RKO (cell line): Measurements from ENCODE around the gene DGAT2.
A peak's percentile ranks its signal among the peaks of the same experiment; 100 is the strongest.
"Not testable (repeated sequence)": the region's sequence is repeated elsewhere in the genome, so short reads cannot be mapped to it uniquely, and the experiment has no call there.

Experiments used
- DNase-seq: peaks from one replicate; pipeline ENCODE4 v3.0.0-alpha.2; 2016; ENCODE audit warnings: low spot score

DGAT2 gene, protein sequence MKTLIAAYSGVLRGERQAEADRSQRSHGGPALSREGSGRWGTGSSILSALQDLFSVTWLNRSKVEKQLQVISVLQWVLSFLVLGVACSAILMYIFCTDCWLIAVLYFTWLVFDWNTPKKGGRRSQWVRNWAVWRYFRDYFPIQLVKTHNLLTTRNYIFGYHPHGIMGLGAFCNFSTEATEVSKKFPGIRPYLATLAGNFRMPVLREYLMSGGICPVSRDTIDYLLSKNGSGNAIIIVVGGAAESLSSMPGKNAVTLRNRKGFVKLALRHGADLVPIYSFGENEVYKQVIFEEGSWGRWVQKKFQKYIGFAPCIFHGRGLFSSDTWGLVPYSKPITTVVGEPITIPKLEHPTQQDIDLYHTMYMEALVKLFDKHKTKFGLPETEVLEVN

DNA sequence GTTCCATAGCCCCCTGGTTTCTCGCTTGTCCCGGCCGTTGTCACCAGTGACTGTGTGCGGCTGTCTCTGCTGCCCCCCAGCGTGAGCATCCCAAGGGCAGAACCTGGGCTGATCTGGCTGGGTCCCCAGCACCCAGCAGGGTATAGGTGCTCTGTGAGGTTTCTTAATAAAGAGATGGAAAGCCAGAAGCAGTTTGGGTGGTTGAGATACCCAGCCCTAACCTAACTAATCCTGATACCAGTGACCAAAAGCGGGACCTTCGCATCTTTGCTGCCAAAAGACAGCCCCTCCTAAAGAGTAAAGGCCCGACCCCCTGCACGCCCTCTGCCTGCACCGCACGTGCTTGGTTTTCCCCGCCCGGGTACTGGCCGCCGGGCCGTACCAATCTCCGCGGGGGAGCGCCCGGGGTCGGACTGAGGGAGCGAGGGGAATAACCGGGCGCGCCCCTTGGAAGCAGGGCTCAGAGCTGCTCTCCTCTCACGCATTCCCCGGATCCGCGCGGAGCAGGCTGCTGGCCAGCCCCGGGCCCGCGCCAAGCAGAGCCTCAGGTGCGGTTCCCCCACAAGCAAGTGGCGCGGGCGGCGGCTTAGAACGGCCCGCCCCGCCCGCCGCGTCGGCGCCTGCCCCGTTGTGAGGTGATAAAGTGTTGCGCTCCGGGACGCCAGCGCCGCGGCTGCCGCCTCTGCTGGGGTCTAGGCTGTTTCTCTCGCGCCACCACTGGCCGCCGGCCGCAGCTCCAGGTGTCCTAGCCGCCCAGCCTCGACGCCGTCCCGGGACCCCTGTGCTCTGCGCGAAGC is at the start of gene DGAT2:
Gene DGAT2, plus strand, starts transcription at position 667 of the 797 bp plus-strand sequence. CDS start 214 bp downstream, outside the sequence.
- peak; percentile 83 for DNase-seq

DNA sequence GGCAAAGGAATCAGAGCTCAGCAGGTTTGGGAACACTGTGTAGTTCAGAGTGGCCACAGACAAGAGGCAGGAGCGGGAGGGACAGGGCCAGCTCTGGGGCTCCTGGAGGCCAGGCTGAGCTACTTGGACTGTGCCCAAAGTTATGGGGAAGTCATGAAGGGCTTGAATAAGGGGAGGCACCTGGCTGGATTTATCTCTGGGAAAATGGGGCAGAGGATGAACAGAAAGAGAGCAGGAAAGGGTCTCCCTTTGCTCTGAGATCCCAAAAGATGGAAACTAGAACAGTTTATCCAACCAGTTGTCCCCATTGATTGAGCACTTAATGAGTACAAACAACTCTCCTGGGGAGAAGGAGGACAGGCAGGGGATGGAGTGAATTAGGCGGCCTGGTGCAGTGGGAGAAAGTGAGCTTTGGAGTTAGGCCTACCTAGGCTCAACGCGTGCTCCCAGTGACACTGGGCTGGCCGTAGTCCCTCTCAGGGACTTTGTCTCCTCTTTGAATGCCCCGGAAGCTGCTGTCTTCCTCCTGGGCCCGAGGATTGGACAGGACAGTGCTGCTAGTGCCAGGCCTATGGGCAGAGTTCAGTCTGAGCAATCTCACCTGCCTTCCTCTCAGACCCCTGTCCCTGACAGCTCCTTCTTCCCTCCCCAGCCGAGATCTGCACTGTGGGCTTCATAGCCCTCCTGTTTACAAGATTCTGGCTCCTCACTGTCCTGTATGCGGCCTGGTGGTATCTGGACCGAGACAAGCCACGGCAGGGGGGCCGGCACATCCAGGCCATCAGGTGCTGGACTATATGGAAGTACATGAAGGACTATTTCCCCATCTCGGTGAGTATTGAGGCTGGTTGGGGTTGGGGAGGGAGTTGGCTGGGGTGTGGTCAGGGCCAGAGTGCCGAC is 49.0 kb upstream of the DGAT2 start:
- DNase-seq = no peak

DNA sequence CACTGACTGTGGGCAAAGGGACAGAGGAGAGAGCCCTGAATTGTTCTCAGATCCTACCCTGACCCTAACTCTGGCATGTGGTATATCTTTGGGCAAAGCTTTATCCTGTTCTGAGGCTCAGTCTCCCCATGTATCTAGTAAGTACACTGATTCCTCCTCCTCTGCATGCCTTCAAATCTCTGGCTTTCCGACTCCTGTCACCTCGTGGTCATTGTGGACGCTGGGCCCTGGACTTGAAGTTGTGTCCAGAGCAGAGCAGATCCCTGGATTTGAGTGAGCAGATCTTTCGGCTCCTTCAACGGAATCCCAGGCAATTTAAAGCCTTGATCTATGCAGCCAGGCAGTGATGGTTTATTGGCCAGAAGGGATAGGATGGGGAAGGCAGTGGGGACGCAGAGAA is 47.9 kb upstream of the DGAT2 start:
- no peak for DNase-seq

DNA sequence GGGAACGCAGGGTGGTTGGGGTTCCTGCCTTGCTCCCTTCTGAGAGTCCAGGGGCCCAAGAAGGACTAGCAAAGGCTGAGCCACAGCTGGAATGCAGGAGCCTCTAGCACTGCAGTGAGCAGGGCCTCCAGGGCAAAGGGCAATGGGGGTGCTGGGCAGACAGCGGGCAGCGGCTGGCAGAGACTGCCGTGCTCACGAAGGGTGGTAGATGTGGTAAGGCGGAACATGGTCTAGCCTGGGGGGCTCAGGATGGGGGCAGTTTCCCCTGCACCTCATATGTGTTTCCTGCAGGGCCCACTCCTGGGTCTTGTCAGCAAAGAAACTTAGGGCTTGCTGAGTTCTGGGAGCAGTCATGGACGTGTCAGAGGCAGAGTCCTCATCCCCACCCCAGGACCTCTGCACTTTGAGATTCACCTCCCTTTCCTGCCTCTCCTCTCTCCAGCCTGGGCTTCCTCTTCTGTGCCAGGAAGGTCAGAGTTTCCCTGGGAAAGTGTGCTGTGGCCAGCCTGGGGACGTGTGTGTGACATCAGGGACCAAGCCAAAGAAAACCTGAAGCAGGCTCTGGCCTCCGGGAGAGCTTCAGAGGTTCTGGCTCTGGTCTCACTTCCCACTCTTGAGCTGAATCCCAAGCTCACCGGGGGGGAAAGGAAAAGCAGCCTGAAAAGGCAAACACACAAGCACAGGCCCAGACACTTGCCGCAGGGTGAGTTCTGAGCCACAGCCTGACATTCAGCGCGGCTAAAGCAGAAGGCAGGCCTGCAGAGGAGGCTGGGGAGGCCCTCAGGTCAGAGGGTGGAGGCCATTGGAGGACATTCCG is 46.5 kb upstream of the DGAT2 start:
- no peak for DNase-seq

DNA sequence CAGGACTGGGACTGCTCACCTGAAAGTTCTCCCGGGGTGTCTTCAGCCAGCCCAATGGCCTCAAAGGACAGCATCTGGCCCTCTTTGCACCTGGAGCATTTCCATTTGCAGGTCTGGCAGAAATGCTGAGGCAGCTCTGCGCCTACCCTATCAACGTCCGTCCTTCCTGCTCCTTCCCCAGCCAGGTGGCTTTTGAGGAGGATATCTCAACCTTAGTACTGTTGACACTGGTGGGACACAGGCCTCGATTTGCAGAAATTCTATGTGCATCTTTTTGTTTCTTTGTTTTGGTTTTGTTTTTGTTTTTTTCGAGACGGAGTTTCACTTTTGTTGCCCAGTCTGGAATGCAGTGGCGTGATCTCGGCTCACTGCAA is 45.9 kb upstream of the DGAT2 start:
- no peak for DNase-seq

DNA sequence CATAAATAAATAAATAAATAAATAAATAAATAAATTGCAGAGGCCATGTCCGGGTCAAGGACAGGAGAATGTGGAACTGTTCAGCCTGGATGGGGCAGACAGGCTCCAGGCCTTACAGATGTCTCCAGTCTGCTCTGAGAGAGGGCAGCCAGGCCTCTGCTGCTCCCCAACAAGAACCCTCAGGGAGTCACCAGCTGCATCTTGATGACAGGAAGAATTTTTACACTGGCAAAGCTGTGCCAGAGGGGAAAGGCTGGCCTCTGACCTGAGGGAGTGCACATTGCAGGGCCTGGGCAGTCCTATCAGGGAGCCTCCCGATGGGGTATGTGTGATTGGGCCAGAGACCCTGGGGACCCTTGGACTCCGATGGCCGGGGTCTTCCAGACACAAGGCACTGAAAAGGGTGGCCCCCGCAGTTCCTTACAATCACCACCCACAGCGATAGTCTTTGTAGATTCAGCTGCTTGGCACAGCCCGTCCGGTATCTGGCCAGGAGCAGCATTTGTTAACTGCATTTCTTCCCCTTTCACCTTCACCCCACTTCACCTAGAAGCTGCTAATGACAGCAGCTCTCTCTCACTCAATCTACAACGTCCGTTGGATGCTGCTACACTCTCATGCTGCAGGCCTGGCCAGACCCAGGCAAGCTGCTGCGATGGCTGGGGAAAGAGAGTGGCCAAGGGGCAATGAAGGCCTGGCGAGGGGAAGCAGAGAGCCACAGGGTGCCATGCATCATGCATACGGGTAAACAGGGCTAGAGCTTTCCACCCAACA is 42.8 kb upstream of the DGAT2 start:
- no peak for DNase-seq

DNA sequence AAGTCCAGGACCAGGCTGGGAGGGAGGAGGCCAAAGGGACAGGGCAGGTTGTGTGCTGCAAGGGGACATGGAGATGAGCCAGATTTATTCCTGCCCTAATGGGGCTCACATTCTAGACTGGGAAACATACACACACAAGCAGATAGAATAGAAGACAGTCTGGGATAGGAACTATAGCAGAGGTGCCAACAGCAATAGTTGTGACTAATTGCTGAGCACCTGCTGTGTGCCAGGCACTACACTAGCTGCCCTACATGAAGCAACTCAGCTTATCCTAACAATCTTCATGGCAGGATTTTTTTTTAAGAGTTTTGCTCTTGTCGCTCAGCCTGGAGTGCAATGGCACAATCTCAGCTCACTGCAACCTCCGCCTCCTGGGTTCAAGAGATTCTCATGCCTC is 39.6 kb upstream of the DGAT2 start:
- no peak for DNase-seq

DNA sequence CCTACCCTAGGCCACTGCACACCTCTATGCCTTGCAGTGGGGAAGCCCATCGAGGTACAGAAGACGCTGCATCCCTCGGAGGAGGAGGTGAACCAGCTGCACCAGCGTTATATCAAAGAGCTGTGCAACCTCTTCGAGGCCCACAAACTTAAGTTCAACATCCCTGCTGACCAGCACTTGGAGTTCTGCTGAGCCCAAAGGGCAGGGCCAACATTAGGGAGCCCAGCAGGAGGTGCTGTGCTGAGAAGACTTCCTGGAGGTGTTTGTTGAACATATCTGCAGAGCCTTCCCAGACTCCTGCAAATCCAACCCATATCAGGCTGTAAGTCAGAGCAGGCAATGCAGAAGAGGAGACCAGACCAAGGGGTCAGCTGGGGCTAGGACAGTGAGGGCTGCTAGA is 37.5 kb upstream of the DGAT2 start:
- no peak for DNase-seq

DNA sequence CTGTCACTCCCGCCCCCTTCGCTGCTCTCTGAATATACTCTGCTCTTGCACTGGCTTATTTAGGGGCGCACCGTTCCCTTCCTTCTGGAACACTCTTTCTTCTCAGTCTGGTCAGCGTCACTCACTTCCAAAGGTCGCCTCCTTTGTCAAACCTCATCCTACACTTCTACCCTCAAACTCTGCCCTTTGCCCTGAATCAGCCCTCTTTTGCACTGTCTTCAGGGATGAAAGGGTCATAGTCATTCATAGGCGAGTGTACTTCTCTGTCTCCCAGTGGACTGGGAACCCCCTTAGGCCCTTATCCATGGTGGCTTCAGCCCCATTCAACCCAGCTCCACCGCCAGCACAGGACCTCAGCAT is 35.5 kb upstream of the DGAT2 start:
- no peak for DNase-seq

DNA sequence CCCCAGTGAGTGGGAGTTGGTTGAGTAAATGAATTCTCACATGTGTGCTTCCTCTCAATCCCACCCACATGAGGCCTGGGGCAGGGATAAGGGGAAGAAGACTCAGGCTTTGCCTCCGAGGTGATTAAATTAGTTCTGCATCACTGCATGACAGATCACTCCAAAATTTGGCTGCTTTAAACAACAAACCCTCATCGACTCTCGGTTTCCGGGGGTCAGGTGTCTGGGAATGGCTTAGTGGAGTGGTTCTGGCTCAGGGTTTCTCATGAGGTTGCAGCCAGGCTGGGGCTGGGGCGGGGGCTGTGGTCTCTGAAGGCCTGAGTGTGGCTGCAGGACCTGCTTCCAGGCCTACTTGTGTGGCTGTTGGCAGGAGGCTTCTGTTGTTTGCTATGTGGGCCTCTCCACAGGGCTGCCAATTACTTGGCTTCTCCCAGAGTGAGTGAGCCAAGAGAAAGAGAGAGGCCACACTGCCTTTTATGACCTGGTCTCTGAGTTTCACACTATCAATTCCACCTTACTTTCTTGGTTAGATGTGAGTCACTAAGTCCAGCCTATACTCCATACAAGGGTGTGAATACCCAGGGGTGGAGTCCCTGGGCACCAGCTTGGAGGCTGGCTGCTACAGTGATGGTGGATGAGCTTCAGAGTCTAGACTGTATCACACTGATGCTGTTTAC is 35.0 kb upstream of the DGAT2 start:
- no peak for DNase-seq

DNA sequence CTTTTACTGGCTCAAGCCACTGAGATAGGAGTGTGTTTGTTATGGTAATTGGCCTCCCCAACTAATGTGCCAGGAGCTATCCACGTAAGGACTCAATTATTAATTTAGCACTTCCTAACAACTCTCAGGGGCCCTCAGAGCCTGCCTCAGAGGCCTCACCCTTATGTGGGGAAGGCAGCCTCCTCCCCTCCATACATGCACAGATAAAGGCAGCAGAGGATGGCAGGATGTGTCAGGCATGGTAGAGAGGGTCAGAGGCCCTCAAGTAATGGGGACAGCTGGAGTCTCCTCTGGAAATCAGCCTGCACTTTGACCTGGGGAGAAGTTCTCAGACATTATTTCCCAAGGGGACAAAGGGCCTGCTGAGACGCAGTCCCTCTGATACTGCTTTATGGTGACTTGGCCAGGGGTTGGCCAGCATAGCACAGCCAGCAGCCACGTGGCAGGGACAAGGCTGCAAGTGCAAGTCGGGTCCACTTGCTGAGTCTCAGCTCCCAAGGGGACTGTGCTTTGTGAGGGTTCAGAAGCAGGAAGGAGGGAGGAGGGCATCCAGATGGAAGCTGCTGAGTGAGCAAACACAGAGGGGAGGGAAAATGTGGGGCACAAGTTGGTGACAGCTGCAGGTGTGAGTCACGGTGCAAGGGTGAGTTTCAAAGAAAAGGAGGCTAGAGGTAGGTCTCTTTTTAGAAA is 33.9 kb upstream of the DGAT2 start:
- peak; percentile 31 for DNase-seq

DNA sequence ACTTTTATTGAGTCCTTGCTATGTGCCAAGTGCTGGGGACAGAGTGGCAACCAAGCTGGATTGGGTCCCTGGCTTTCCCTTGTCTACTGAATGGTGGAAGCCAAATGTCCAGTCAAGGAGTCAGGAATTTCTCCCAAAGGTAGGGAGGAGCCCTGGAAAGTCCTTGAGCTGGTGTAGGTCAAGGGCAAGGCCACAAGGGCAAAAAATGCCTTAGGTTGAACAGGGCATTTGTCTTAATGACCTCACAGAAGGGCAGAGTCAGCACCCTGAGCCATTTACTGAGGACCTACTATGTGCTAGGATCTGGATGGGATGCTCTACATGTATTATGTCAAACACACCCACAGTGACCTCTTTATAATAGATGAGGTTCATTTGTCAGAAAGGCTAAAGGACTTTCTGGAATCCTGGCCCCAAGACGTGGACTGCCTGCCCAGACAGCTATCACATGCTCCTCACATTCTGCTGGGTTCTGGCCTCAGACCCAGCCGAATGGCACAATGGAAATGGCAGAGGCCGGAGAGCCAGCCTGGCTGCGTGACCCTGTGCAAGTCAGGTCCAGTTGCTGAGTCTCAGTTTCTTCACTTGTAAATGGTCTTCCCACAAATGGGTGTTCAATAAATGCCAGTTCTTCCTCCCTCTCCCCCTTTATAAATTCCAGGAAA is 33.3 kb upstream of the DGAT2 start:
- no peak for DNase-seq

DNA sequence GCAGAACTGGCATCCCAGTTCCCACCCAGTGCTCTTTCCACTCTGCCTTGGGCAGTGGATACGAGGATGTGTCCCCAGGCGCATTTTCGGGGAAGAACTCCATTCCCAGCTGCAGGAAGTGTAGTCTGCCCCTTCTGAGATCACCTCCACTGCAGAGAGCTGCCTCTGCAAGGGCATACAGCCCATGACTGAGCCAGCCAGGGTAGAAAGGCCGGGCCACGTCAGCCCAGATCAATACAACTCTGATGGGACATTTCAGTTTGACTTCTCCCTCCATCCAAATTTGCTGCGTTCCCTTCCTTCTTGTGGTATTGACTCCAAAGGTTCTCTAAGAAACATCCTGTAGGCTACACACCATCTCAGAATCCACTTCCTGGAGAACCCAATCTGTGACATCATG is 31.3 kb upstream of the DGAT2 start:
- no peak for DNase-seq

DNA sequence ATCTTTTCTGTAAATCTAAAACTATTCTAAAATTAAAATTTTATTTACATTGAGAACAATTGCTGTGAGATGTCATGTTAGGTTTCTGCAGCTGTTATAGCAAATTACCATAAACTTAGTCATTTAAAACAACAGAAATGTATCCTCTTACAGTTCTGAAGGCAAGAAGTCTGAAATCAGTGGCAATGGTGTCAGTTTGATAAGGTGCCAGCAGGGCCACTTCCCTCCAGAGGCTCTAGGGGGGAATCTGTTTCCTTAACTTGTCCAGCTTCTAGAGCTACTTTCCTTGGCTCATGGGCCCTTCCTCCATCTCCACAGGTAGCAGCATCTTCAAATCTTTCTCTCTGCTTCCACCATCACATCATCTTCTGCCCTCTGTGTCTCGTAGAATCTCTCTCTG is 27.9 kb upstream of the DGAT2 start:
- no peak for DNase-seq

DNA sequence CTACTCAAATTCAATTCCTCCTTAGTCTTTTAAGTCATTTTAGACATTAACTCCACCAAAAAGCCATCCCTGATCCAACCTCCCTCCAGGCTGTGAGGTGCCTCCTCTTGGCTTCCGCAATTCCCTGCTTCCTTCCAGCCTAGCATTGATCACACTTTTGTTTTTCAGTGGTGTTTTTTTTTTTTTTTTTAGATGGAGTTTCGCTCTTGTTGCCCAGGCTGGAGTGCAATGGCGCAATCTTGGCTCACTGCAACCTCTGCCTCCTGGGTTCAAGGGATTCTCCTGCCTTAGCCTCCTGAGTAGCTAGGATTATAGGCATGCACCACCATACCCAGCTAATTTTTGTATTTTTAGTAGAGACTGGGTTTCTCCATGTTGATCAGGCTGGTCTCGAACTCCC is 25.4 kb upstream of the DGAT2 start:
- not testable (repeated sequence) for DNase-seq

DNA sequence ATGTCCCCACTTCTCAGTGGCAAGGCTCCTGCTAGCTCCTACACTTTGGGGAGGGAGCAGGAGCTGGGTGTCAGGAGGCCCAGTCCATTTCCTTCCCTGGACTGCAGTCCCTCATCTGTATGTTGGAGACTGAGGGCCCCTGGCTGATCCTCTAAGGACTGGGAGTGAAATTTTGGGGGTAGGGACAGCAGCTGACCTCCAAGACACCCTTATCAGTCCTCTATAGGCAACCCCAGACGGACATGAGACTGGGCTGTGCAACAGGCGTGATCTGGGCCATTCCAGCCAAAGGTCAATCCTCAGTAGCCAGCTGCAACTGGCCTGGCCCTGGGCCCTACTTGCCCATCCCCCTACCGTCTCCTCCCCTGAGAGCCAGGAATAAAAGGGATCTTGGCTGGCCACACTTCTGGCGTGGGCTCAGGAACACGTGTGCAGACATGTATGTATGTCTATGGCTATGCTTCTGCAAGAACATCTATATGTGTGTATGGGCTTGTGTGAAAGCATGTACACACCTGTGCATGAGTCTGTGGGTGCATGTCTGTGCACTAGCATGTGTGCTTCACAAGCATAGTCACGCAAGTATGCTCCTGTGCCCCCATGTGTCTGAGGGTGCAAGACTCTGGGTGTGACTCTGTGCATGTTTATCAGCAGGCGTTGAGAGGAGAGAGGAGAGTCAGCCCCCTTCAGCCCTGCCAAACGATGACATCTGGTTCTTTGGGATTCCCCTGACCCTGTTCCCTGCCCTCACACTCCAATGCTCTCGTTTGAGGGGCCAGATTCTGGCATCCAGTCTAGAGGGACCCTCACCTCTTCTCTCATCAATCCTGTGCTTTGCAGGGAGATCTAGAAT is 24.6 kb upstream of the DGAT2 start:
- no peak for DNase-seq

DNA sequence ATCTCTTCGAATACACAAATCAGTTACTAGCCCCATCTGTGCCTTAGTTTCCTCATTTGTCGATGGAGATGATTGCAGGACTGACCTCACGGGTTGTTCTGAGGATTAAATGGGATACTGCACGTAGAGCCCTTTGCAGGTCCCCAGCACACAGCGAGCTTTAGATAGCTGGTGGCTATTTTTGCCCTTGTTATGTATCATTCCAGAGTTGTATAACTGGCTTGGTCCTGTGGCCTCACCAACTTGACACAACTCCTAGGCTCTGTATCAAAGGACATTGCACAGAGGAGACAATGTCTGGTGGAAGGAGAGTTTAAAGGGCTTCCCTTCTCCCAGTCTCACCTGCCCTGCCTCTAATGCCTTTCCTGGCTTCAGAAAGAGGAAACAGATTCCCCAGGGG is 22.8 kb upstream of the DGAT2 start:
- DNase-seq = no peak

DNA sequence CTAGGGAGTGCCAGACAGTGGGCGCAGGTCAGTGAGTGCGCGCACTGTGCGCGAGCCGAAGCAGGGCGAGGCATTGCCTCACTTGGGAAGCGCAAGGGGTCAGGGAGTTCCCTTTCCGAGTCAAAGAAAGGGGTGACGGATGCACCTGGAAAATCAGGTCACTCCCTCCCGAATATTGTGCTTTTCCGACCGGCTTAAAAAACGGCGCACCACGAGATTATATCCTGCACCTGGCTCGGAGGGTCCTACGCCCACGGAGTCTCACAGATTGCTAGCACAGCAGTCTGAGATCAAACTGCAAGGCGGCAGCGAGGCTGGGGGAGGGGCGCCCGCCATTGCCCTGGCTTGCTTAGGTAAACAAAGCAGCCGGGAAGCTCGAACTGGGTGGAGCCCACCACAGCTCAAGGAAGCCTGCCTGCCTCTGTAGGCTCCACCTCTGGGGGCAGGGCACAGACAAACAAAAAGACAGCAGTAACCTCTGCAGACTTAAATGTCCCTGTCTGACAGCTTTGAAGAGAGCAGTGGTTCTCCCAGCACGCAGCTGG is 19.8 kb upstream of the DGAT2 start:
- DNase-seq = not testable (repeated sequence)
